GM18519 (cell line): Measurements from ENCODE around the gene RSAD2.
"Not testable (repeated sequence)": the region's sequence is repeated elsewhere in the genome, so short reads cannot be mapped to it uniquely, and the experiment has no call there.

ENCODE experiments used
- ATAC-seq: cut with Tn5 transposase; IDR thresholded peaks from one replicate; pipeline ENCODE4 v1.9.1; 2021; ENCODE audit warnings: mild to moderate bottlenecking, moderate library complexity; ENCODE audit not compliant: unreplicated experiment, low FRiP score

RSAD2 gene

DNA sequence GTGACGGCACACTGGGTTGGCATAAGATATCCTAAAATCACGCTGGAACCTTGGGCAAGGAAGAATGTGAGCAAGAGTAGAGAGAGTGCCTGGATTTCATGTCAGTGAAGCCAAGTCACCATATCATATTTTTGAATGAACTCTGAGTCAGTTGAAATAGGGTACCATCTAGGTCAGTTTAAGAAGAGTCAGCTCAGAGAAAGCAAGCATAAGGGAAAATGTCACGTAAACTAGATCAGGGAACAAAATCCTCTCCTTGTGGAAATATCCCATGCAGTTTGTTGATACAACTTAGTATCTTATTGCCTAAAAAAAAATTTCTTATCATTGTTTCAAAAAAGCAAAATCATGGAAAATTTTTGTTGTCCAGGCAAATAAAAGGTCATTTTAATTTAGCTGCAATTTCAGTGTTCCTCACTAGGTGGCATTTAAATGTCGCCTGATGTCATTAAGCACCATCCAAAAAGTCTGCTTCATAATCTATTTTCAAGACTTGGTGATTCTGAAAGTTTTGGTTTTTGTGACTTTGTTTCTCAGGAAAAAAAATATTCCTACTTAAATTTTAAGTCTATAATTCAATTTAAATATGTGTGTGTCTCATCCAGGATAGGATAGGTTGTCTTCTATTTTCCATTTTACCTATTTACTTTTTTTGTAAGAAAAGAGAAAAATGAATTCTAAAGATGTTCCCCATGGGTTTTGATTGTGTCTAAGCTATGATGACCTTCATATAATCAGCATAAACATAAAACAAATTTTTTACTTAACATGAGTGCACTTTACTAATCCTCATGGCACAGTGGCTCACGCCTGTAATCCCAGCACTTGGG lies 19.6 kb downstream of the RSAD2 start:
- no peak for ATAC-seq

DNA sequence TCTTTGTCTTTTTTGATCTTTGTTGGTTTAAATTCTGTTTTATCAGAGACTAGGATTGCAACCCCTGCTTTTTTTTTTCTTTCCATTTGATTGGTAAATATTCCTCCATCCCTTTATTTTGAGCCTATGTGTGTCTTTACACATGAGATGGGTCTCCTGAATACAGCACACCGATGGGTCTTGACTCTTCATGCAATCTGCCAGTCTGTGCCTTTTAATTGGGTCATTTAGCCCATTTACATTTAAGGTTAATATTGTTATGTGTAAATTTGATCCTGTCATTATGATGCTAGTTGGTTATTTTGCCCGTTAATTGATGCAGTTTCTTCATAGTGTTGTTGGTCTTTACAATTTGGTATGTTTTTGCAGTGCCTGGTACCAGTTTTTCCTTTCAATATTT lies 25.0 kb downstream of the RSAD2 start:
- ATAC-seq, result not testable (repeated sequence)

DNA sequence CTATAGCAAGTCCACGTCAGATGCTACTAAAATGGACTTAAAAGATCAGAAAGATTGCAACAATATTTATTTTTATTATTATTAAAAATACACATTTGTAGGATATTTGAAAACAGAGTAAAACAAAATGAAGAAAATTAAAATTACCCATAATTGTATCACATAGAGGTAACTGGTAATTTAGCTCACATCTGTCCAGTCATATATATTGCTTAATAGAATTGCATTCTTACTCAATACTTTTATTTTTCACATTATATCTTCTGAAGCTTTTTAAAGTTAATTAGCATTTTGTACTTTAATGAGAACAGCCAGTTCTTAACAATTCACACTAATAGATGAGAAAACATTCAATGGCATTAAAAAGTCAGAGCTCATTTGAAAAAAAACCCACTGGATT lies 28.1 kb downstream of the RSAD2 start:
- no peak for ATAC-seq

GRCh38 chr2:6906165-6906741 lies 28.7 kb downstream of the RSAD2 start:
- no peak for ATAC-seq

DNA sequence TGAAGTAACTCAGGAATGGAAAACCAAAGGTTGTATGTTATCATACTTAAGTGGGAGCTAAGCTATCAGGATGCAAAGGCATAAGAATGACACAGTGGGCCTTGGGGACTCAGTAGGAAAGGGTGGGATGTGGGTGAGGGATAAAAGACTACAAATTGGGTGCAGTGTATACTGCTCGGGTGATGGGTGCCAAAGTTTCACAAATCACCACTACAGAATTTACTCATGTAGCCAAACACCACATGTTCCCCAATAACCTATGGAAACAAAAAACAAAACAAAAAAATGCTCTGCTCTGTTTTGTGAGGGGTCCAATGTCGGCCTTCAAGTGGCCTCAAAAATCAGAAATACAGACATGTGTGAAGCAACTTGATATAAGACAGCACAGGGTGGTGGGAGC lies 30.7 kb downstream of the RSAD2 start:
- no peak for ATAC-seq

DNA sequence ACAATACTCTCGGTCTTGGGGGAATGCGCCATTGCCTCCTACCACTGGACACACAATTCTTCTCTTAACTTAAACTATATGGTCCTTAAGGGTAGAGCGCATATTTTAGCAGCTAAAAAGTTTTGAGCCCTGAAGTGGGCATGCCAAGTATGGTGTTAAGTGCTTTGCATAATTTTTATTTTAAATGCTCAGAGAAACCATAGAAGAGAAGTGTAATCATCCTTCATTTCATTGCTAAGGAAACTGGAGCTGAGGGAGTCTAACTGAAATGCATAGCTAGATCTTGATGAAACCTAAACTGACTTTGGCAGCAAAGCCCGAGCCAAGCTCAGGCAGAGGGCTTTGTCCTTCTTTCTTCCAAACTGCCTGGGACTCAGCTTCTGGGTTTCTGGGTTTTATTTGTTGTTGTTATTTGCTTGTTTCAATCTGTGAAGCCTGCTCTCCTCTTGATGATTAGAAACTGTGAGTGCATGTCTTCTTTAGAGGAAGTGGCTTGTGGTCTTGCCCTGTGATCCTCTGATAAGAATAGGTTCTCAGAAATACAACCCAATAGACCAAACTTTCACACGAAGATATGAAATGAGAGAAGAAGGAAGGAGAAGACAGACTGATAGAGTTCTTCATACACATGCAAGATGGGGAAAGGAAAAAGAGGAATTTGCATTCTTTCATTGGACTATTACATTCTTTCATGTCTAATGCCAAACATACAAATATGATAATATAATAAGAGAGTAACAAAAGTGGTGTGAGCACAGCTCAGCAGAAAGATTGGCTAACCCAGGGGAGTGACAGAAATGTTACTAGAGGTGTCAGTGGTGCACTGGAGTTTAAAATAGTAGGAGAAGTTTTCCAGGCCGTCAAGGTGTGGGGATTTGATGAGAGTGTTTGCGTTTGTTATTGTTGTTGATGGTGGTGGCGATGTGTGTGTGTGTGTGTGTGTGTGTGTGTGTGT lies 32.1 kb downstream of the RSAD2 start:
- ATAC-seq, result peak; percentile 96

DNA sequence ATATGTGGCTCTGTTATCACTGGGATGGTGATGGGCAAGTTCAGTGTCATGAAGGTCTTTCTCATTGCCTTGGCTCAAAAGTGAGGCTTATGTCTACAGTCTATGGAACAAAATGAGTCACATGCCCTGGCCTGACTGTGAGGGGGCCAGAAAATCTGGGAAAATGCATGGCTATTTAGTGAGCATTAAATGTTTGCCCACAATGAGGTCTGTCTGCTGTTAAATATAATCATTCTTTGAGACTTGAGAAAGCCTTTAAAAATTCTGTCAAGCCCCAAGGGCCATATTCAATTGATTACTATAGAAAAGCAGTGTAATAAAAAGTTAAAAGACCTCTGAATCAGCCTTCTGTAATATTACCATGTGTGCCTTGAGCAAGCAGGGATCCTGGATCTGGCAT lies 34.1 kb downstream of the RSAD2 start:
- no peak for ATAC-seq

DNA sequence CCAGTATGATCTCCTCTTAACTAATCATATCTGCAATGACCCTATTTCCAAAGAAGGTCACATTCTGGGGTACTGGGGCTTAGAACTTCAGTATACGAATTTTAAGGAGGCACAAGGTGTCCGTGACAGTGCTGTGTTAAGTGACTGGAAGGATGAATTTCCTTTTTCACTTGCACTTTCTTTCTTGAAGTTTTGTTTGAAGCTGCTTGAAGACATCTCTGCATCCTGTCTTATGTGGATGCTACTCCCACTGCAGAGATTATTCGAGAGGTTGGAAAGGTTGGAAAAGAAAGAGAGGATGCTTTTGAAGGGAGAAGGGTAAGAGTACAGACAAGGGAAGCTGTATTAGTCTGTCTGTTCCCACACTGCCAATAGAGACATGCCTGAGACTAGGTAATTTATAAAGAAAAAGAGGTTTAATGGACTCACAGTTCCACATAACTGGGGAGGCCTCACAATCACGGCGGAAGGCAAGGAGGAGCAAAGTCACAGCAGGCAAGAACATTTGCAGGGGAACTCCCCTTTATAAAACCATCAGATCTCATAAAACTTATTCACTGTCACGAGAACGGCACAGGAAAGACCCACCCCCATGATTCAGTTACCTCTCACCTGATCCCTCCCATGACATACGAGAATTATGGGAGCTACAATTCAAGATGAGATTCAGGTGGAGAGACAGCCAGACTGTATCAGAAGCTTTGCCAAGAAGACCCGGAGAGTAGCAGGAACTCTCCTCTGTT lies 36.0 kb downstream of the RSAD2 start:
- ATAC-seq, result no peak

- ATAC-seq, result no peak
Measured at GRCh38 chr2:6914828-6915227, 37.3 kb downstream of the RSAD2 start.

DNA sequence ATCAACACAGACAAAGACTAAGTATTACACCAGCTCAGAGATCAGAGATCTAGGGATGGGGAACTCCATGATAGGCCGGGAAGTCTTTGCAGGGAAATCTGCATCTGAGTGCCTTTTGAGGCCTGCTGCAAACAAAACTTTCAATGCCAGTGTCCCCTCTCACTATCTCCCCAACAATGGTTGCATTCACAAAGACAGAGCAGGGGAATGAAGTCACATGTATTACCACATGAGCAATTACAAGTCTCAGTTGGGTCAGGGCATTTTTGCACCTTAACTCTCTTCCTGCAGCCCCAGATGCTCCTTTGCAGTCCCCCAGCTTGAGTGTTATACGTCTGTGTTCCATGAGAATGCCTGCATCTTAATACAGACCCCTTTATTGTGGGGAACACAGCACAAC lies 37.8 kb downstream of the RSAD2 start:
- ATAC-seq, result no peak

- no peak for ATAC-seq
Measured at GRCh38 chr2:6916224-6916623, 38.6 kb downstream of the RSAD2 start.

DNA sequence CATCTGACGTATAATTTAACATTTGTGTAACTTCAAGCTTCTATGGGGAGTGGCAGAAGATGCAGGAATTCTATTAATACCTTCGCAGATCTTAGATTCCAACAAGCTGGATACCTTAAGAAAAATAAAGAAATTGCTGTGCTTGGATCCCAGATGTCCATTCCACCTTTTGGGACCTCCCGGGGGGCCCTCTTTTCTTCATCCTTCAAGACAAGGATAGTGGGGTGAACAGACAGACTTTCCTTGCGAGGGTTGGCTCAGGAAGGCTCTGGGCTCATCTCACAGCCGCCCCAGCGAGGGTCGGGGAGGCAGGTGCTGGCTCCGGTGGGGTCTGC lies 39.1 kb downstream of the RSAD2 start:
- ATAC-seq, result no peak

GRCh38 chr2:6917071-6917760 lies 39.6 kb downstream of the RSAD2 start, which contains the start of gene RNF144A:
RNF144A (plus strand) TSS chr2:6917412; CDS start chr2:6996927, 79,515 bp downstream.
- peak; percentile 73 for ATAC-seq

DNA sequence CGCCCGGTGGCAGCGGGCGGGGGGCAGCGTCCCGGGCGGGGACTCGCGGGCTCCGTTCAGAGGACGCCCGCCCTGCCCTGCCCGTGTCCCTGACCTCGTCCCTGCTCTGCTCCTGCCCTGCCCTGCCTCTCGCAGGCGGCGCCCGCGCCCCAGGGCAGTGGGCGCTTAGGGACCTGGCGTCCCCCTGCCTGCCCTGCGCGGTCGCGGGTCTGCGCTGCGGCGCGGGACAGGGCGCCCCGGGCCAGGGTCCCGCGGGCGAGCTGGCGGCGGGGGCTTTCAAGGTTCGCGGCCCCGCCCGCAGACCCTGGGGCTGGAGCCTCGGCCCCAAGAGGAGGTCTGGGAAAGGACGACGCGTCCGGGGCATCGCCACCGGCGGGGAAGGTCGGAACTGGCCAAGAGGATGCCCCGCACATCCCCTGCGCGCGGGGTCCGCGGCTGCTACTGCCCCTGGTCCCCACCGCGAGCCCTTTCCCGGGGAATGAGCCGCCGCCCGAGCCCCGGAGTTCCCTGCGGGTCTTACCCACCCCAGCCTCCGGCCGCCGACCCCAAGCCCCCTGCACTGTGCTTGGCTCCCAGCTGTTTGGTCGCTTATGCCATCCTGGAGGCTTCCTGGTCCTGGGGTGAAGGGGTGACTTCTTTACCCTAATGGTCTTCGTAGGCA lies 40.3 kb downstream of the RSAD2 start:
- no peak for ATAC-seq

DNA sequence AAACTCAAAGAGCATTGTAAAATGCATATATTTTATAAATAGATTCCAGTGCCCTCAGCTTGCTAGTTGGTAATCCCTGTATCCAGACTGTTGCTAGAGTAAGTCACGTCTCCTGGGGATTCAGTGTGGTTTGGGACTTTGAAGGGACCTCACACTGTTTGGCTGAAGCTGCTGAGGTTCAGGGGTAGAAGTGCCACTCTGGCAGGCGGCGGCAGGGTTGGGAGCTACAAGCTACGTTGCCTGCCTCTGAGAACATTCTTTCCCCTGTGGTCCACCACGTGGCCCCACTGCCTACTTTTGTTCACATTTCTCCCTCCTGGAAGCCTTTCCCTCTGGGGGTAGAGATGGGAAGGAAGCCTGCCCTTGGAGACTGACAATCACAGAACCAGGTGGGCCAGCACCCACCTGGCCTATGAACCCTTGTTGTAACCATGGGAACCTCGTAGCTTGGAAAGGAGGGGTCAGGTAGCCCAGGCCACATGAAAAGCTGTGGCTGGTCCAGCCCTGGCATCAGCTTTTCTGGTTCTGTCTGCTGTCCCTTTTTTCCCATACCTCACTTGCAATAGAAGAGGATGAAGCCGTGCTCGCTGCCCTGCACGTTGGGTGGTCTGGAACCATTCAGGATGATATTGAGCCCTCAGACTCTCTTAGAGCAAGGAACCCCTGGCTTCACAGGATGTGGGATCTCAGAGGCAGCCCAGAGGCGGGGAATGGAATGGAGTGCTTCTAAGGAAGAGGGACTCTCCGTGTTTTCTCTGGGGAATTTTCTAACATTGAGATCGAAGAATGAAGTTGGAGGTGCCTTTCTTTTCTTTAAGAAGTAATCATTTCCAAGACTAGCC lies 42.5 kb downstream of the RSAD2 start:
- ATAC-seq, result no peak

DNA sequence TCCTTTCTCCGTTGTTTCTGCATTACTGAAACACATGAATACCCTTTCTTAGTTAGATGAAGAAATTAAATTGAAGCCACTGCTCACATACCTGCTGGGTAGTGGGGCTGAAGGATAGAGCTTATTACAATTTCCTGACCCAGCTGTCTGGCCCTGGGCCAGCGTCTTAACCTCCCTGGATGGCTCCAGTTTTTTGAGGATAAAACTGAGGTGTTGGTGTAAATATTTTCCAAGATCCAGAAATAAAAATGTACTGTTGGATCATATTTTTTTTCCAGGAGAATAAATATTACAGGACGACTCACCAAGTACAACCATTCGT lies 43.1 kb downstream of the RSAD2 start:
- ATAC-seq, result no peak

GRCh38 chr2:6921321-6921922 lies 43.8 kb downstream of the RSAD2 start:
- ATAC-seq, result no peak

DNA sequence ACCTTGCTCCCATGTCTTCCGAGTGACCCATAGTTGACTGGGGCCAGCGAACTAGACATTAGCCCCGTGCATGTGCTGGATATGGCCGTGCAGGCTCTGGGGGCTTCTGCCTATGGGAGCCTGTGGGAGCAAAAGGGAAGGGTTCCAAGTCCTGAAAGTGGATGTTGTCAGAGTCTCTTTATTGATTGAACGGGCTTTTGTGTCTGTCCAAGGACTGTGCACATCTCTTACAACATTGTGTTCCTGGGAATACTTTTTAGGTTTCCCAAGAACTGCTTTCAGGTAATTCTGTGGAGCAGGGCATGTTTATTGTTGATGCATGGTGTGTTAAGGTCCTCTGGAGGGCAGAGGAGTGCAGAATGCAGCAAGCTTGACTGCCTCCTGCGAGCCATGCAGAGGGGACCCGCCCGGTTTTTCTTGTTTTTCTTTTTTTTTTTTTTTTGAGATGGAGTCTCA lies 44.7 kb downstream of the RSAD2 start:
- no peak for ATAC-seq
